Measurements from ENCODE around the gene ADSS1. TPM values are rescaled to one million over a fixed set of nuclear protein-coding genes. Genes with fewer than 3 reads are reported as not detected.
A peak's percentile ranks its signal among the peaks of the same experiment; 100 is the strongest.

Gene ADSS1
- 10 to 100 TPM; 12.6 to 15.1 (median 14.1) TPM for polyA plus RNA-seq (ENCODE audit: insufficient read length in 3 of 3)

GRCh38 chr14:104723651-104724406, at the start of gene ADSS1:
TSS of gene ADSS1 (plus strand) at chr14:104724229. CDS start at chr14:104724271, 42 bp downstream.
- no peak for DNase-seq (ENCODE audit: low read depth in 3 of 3, low spot score in 2 of 3)

GRCh38 chr14:104675447-104675846, 48.6 kb upstream of the ADSS1 start:
- no peak for DNase-seq (ENCODE audit: low read depth in 3 of 3, low spot score in 2 of 3)

DNA sequence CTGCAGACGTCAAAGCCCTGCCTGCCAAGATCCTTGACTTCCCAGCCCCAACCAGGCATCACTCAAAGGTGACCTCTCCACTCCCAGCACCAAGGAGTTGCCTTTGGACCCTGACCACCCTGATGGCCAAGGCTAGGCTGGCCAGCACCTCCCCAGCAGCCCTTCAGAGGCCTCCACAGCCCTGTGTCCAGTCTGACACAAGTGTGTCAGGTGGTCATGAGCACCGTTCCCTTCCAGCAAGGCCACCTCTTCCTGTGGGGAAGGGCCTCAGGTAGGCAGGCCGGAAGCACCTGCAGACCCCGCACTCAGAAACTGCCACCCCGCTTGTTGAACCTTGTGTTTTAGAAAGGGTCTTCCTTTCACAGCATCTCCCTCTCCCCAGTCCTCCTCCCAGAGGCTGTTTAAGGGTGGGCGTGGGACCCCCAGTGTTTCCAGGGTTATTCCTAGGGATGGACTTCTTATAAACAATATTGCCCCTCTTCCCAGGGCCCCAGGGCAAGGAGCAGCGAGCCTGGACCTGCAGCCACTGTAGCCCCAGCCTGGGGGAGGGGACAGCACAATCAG, 47.8 kb upstream of the ADSS1 start:
- DNase-seq (ENCODE audit: low read depth in 3 of 3, low spot score in 2 of 3) = no peak

- DNase-seq (ENCODE audit: low read depth in 3 of 3, low spot score in 2 of 3) = no peak
These were observed 47.1 kb upstream of the ADSS1 start for GRCh38 chr14:104676694-104677511.

DNA sequence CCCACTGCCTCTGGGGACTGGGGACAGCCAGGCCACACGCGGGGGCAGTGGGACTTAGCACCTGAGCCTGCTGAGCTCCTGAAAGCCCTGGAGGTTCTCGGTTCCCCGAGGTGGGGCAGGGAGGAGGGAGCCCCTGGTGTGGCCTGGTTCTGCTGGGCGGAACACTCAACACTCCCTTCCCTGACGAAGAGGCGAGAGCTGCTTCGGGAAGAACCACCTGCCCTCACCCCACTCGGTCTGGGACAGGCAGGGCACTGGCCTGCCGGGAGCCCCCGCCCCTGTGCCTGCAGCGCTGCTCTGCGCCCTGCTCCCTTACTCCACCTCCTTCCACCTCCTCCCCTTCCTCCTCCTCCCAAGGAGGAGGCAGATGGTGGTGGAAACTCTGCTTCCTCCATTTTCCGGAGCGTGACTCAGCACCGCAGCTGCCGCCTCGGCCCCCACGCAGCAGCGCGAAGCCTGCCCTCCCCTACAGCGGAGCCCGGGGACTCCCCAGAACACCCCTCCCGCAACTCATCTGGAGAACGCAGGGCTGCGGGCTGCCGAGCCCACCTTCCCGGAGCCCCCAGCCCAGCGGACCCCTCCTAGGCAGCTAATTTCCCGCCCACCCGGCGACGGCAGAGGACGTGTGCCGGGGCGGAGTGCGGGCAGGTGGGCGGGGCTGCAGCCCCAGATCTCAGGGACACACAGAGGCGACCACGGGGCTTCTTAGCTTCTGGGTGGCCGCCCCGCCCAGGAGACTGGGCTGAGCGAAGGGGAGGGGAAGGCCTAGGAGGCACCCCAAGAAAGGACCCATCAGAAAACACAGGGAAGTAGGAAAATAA, 46.3 kb upstream of the ADSS1 start:
- peak in 1 of 3 donors; percentile 72 for DNase-seq (ENCODE audit: low read depth in 3 of 3, low spot score in 2 of 3)

- no peak for DNase-seq (ENCODE audit: low read depth in 3 of 3, low spot score in 2 of 3)
These were observed 45.7 kb upstream of the ADSS1 start for GRCh38 chr14:104678346-104678745.

DNA sequence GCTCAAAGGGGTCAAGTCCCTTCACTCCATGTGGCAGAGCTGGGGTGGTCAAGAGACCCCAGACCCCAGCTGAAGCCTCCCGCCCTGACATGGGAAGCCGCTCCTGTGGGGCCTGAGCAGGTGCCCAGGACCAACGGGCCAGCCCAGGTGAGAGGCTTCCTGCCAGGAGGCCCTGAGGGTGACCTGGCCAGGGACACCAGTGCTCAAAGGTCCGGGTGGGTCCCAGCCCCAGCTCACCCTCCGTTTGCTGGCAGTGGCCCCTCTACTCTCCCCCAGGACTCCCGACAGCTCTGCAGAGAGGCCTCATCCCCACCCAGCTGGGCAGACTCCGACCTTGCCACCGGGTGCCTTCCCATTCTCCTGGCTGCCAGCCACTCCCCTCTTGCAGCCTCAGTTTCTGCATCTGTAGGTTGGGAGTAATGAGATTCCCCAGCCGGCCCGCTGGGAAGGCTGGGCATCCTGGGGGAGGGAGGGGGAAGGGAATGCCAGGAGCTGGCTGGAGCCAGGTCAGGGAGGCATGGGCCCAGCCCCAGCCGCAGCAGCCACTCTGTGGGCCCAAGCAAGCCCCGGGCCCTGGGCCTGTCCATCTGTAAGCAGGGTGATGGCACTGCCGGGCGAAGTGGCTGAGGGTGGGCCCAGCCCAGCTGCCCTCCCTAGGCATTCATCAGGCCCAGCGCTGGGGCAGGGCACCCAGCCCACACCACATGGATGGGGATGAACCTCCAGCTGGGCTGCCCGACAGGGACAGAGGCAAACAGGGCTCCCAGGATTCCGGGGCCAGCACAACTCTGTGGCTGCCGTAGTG, 44.9 kb upstream of the ADSS1 start:
- DNase-seq (ENCODE audit: low read depth in 3 of 3, low spot score in 2 of 3) = no peak

DNA sequence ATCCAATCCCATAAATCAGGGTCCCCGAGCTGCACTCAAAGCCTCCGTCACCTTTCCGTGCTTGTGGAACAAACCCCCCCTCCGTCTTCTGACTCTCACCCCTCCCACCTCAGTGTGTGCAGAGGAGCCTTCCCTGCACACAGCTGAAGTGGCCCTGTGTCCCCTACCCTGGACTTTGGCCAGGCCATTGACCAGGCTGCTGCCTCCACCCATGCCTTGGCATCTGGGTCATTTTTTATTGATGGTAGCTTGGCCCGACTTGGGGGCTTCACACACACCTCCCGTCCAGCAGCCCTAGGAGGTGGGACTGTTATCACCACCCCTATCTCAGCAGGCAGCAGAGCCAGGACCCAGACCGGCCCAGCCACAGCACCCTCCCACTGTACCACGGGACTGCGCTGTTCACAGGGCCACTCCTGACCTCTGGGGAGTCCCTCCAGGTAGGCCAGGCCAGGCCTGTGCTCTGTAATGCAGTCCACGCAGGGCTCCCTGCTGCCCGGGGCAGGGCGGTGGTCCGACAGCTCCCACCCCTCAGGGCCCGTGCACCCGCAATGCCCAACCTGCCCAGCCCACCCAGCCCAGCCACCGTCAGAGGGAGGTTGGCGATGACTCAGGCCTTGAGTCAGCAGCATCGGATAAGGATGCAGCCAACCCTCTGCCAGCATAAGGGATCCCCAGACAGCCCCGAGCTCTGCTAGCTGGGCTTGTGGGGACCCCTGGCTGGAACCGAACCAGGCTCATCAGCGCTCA, 43.8 kb upstream of the ADSS1 start:
- no peak for DNase-seq (ENCODE audit: low read depth in 3 of 3, low spot score in 2 of 3)

DNA sequence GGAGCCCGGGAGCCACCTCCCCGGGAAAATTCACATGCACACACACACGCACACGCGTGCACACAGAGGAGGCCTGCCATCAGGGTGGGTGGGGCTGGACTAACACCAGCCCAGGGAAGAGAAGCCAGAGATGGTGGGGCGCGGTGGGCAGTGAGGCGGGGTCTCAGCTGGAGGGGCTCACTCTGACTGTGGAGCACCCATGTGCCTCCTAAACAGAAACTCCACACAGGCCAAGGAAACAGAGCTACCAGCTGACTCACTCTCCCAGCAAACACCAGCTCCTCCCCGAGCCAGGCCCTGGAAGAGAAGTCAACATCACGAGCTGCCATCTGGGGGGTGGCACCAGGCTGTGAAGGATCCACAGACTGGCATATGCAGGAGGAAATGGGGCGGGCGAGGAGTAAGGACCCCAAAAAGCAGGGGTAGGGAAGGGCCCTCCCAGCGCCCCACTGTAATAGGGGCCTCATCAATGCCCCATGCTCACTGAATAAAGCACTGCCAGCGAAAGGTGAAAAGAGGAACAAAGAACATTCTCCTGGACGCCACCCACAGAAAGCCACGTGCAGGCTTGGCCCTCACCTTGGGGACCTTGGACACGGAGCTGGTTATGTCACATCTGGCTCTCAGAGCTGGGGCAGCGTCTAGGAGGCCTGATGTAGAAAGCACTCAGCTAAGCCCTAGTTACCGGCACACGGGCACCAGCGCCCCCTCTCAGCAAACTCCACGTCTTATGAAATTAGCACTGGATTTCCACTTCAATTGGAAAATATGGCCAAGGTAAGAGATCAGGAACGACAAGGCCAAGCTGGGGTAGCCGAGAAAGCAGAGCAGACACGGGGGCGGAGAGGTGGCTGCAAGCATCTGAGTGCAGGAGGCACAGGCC, 43.0 kb upstream of the ADSS1 start:
- no peak for DNase-seq (ENCODE audit: low read depth in 3 of 3, low spot score in 2 of 3)

- peak in 2 of 3 donors; percentile 57 to 80 for DNase-seq (ENCODE audit: low read depth in 3 of 3, low spot score in 2 of 3)
These were observed 42.3 kb upstream of the ADSS1 start for GRCh38 chr14:104681689-104682074.

DNA sequence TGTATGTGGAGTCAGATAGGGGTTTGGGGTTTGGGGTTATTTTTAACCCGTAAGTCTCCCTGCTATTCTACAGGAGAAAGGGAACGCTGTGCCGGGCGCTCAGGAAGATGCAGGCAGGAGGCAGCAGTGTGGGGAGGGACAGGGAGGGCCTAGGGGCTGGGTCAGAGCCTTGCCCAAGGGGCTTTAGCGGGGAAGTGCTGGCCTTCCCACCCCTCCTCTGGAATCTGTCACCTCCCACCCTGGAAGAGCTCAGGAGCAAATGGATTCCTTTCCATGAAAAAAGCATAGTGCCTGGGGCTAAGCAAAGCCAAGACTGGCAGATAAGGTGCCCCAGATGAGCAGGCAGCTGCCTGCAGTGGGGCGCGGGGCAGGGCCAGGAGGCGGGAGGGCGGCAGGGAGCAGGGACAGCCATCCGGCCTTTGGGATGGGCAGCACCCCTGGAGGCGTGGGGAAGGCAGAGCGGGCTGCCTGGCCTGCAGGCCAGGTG, 41.9 kb upstream of the ADSS1 start:
- no peak for DNase-seq (ENCODE audit: low read depth in 3 of 3, low spot score in 2 of 3)

DNA sequence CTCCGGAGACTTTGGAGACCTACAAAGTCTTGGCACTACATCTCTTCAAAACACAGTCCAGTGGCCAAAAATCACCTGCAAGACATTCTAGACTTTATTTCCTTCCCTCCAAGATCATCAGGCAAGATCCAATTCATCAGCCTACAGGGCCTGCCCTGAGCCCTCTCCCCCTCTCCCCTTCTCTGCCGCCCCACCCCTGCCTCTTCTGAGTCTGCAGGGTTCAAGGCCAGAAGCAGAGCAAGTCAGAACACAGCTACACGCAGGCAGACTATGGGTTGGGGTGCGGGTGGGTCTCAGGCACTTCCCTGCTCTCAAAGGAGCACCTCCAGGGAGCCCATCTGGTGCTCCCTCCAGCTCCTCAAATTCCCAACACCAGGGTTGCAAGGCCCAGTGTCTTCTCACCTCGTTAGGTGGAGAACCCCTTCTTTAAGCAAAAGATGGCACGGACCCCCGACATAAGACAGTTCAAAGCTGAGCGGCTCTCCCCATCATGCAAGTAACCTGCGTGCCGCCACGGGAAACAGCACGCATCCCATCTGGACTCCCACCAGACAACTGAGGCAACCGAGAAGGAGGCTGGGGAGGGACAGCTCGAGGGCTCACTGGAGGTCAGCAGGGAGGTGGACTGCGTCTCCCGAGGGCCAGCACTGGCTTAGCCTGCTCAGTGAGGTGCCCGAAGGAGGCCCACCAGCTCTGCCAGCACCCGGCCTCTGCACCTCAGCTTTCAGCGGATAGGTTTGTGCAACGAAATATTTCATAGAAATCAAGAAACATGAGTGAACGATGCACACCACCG, 40.2 kb upstream of the ADSS1 start:
- no peak for DNase-seq (ENCODE audit: low read depth in 3 of 3, low spot score in 2 of 3)

- DNase-seq (ENCODE audit: low read depth in 3 of 3, low spot score in 2 of 3) = no peak
These were observed 39.6 kb upstream of the ADSS1 start for GRCh38 chr14:104684449-104684821.

- no peak for DNase-seq (ENCODE audit: low read depth in 3 of 3, low spot score in 2 of 3)
These were observed 38.6 kb upstream of the ADSS1 start for GRCh38 chr14:104685216-104685997.

DNA sequence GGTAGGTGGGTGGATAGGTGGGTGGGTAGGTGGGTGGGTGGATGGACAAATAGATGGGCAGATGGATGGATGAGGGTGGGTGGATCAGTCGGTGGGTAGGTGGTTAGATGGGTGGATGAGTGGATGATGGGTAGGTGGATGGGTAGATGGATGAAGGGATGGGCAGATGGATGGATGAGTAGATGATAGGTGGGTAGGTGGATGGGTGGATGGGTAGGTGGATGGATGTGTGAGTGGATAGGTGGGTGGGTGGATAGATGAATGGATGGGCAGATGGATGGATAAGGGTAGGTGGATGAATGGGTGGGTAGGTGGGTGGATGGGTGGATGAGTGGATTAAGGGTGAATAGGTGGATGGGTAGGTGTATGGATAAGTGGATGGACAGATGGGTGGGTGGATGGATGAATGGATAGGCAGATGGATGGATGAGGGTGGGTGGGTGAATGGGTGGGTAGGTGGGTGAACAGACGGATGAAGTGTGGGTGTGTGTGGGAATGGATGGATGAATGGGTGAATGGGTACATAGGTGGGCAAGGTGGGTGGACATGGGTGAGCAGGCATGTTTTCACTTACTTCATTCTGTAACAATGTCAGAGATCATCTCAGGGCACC, 37.9 kb upstream of the ADSS1 start:
- no peak for DNase-seq (ENCODE audit: low read depth in 3 of 3, low spot score in 2 of 3)

Data from right renal cortex interstitium (tissue), 3 donors.